A549 (cell line): Measurements from ENCODE around the gene LEFTY1. TPM values are rescaled to one million over a fixed set of nuclear protein-coding genes. Genes with fewer than 3 reads are reported as not detected.

Experiments used
- ATAC-seq, 2 experiments: fragments of 200-7000 bp in 1 of 2; fragments of >200 bp in 1 of 2; cut with Nextera tagmentation in 1 of 2; cut with Tn5 transposase in 1 of 2; 3 replicates each; pipeline versions ENCODE4 v1.8.0 to v1.9.1; 2018 to 2020; ENCODE audit warnings: mild to moderate bottlenecking in 1 of 2, moderate library complexity in 1 of 2
- CTCF ChIA-PET: fragments of 300-600 bp; sonication (Branson Sonifier 250); formaldehyde crosslinking; extraction: SDS; loops from one replicate; lab custom pipeline; 2021; ENCODE audit warnings: antibody characterized with exemption, inconsistent platforms; lab: Yijun Ruan, JAX
- POLR2A ChIA-PET: fragments of 350-600 bp; formaldehyde crosslinking; extraction: SDS; loops from one replicate; lab custom pipeline; 2021; ENCODE audit warnings: antibody characterized with exemption, inconsistent platforms; lab: Yijun Ruan, JAX
- DNase-seq, 2 experiments: peaks; one replicate each; pipeline versions ENCODE4 v3.0.0 to v3.0.0-alpha.2; 2011 to 2016; ENCODE audit warnings: low read depth in 1 of 2, low spot score in 1 of 2
- FAIRE-seq: peaks from 2 replicates; lab custom pipeline; 2011; peaks lifted over from hg19 to GRCh38; lab: Jason Lieb, UNC
- H3K27ac ChIP-seq, 2 experiments: fragments of >200 bp; sonication (Bioruptor Twin); formaldehyde crosslinking; 3 replicates each; pipeline ENCODE4 v1.5.1; 2016 to 2017
- H3K4me1 ChIP-seq: fragments of >200 bp; sonication (Bioruptor Twin); formaldehyde crosslinking; 3 replicates; pipeline ENCODE4 v1.6.1; 2016
- H3K4me2 ChIP-seq: fragments of >200 bp; sonication (Bioruptor Twin); formaldehyde crosslinking; 3 replicates; pipeline ENCODE4 v1.6.1; 2016
- H3K4me3 ChIP-seq: fragments of >200 bp; sonication (Bioruptor Twin); formaldehyde crosslinking; 3 replicates; pipeline ENCODE4 v1.5.1; 2016
- H3K9me3 ChIP-seq: fragments of >200 bp; sonication (Bioruptor Twin); formaldehyde crosslinking; 3 replicates; pipeline ENCODE4 v1.6.1; 2016
- BHLHE40 ChIP-seq: IDR thresholded peaks from 2 replicates; pipeline ENCODE4 v1.6.1; 2012; ENCODE audit warnings: low read depth, low read length, inconsistent platforms
- CHD2 ChIP-seq: fragments of 150-350 bp; IDR thresholded peaks from 2 replicates; pipeline ENCODE4 v1.6.1; 2014; ENCODE audit warnings: low read length; ENCODE audit not compliant: partially characterized antibody
- EP300 ChIP-seq, 2 experiments: fragments of >200 bp; sonication (Bioruptor Twin); formaldehyde crosslinking; IDR thresholded peaks; 2 replicates in 1 of 2; 3 replicates in 1 of 2; pipeline ENCODE4 v1.6.1; 2016 to 2017
- ESRRA ChIP-seq: fragments of 150-350 bp; IDR thresholded peaks from 2 replicates; pipeline ENCODE4 v1.6.1; 2014; ENCODE audit warnings: mild to moderate bottlenecking, low read length, borderline replicate concordance
- FOSB ChIP-seq: fragments of 250-450 bp; sonication (Bioruptor Pico); IDR thresholded peaks from 2 replicates; pipeline ENCODE4 v1.5.0; 2020; ENCODE audit warnings: mild to moderate bottlenecking, moderate library complexity
- FOSL2 ChIP-seq, 2 experiments: fragments of 450-650 bp in 1 of 2; fragments of >200 bp in 1 of 2; sonication (Bioruptor Twin) in 1 of 2; formaldehyde crosslinking; IDR thresholded peaks; 2 replicates each; pipeline versions ENCODE4 v1.5.0 to v1.6.1; 2016 to 2020; ENCODE audit warnings: mild to moderate bottlenecking in 1 of 2, moderate library complexity in 1 of 2
- HDAC2 ChIP-seq: fragments of 200-600 bp; sonication (generic); IDR thresholded peaks from 2 replicates; pipeline ENCODE4 v1.6.1; 2016
- HEYL ChIP-seq: fragments of 250-450 bp; sonication (Bioruptor Pico); IDR thresholded peaks from 2 replicates; pipeline ENCODE4 v1.8.0; 2021; ENCODE audit warnings: mild to moderate bottlenecking, moderate library complexity
- HOXA7 ChIP-seq: fragments of 250-450 bp; sonication (Bioruptor Pico); IDR thresholded peaks from 2 replicates; pipeline ENCODE4 v1.5.0; 2020; ENCODE audit warnings: mild to moderate bottlenecking, moderate library complexity
- HOXB13 ChIP-seq: fragments of 250-450 bp; sonication (Bioruptor Pico); IDR thresholded peaks from 2 replicates; pipeline ENCODE4 v1.5.0; 2020; ENCODE audit warnings: low read depth, mild to moderate bottlenecking, moderate library complexity
- JUN ChIP-seq, 2 experiments: fragments of >200 bp; sonication (Bioruptor Twin); formaldehyde crosslinking; IDR thresholded peaks; 2 replicates in 1 of 2; 3 replicates in 1 of 2; pipeline ENCODE4 v1.6.1; 2016 to 2017
- NFE2L2 ChIP-seq: fragments of 150-350 bp; conservative IDR thresholded peaks from 2 replicates; pipeline ENCODE4 v1.6.1; 2014; ENCODE audit warnings: low read length
- NPAS2 ChIP-seq: fragments of 250-450 bp; sonication (Bioruptor Pico); IDR thresholded peaks from 2 replicates; pipeline ENCODE4 v1.8.0; 2022; ENCODE audit warnings: mild to moderate bottlenecking, moderate library complexity, borderline replicate concordance
- NR3C1 ChIP-seq: fragments of >200 bp; sonication (Bioruptor Twin); formaldehyde crosslinking; IDR thresholded peaks from 3 replicates; pipeline ENCODE4 v1.6.1; 2017
- POLR2AphosphoS2 ChIP-seq: conservative IDR thresholded peaks from 2 replicates; pipeline ENCODE4 v1.6.1; 2012; ENCODE audit warnings: low read length, improper control_type of control experiment, inconsistent platforms
- RCOR1 ChIP-seq: fragments of 150-350 bp; IDR thresholded peaks from 2 replicates; pipeline ENCODE4 v1.6.1; 2014; ENCODE audit warnings: antibody characterized with exemption, low read length, low read depth
- SMC3 ChIP-seq: fragments of >200 bp; sonication (Bioruptor Twin); formaldehyde crosslinking; IDR thresholded peaks from 3 replicates; pipeline ENCODE4 v1.6.1; 2018; ENCODE audit warnings: inconsistent platforms
- SREBF2 ChIP-seq: fragments of 450-650 bp; IDR thresholded peaks from 2 replicates; pipeline ENCODE4 v1.6.1; 2014; ENCODE audit warnings: mild to moderate bottlenecking, moderate library complexity
- WGBS: methylation state at CpG from one replicate; pipeline ENCODE4 v1.1.6; 2017; ENCODE audit errors: missing lambda C conversion rate; 5-methylcytosine and 5-hydroxymethylcytosine counted together
- polyA plus RNA-seq, 4 experiments: library from polyadenylated mRNA; depleted of rRNA in 3 of 4; stranded (reverse); fragments of >200 nt; fragmentation: RNase III in 1 of 4; extraction: RNeasy Plus Mini Kit Qiagen cat#74134 plus additional on column Dnase treatment in 1 of 4; gene quantifications; 2 replicates in 3 of 4; 3 replicates in 1 of 4; pipeline ENCODE4 v1.2.3, GENCODE V29; 2011 to 2017
- TF ChIP-seq, protein P1 (sequence below): fragments of >200 bp; sonication (Bioruptor Twin); formaldehyde crosslinking; IDR thresholded peaks from 3 replicates; pipeline ENCODE4 v1.5.1; 2016
- TF ChIP-seq, protein P2 (sequence below): IDR thresholded peaks from 2 replicates; pipeline ENCODE4 v1.6.1; 2012; ENCODE audit warnings: low read depth, borderline replicate concordance
- TF ChIP-seq, protein P3 (sequence below): fragments of 200-600 bp; sonication (generic); IDR thresholded peaks from 2 replicates; pipeline ENCODE4 v1.6.1; 2016; ENCODE audit warnings: antibody characterized with exemption, mild to moderate bottlenecking, moderate library complexity
- TF ChIP-seq, protein P4 (sequence below): IDR thresholded peaks from 2 replicates; pipeline ENCODE4 v1.6.1; 2012
- TF ChIP-seq, protein P5 (sequence below): fragments of 250-450 bp; sonication (Bioruptor Pico); IDR thresholded peaks from 2 replicates; pipeline ENCODE4 v1.5.0; 2020; ENCODE audit warnings: low read depth, mild to moderate bottlenecking, moderate library complexity
- TF ChIP-seq, protein P6 (sequence below): fragments of >200 bp; sonication (Bioruptor Twin); formaldehyde crosslinking; IDR thresholded peaks from 2 replicates; pipeline ENCODE4 v1.6.1; 2016
- TF ChIP-seq, protein P7 (sequence below): fragments of 250-450 bp; sonication (Bioruptor Pico); IDR thresholded peaks from 2 replicates; pipeline ENCODE4 v1.5.0; 2021; ENCODE audit warnings: mild to moderate bottlenecking, moderate library complexity, borderline replicate concordance

Gene LEFTY1
- polyA plus RNA-seq, 2 of the 4 experiments (the other 2 are of a cell fraction), result 0.10 to 1.00 TPM

DNA sequence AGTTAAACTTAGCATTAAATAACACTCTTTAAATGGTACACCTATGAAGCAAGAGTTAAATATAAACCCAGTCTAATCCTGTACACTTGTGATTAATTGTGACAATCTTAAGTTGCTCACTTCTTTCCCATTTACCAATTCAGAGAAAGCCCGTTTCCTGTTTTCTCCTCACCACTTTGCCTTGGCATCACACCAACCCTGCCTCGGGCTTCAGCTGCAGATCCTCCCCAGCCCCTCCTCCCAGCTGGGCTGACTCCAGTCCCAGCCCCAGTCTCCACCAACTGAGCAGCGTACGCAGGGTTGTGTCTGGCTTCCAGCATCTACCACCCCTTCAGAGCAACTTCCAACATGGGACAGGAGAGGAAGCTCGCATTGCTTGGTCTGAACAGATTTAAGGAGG is 31.0 kb upstream of the LEFTY1 start:
- 73% methylated on average over 5 of the region's 5 CpGs for WGBS
- ChIA-PET POLR2A (no interaction called here), CTCF (interaction anchor here (1.3 to 10.9 kb wide), 4 partner anchors 8 to 447 kb away, joined by 4 to 196 read pairs (median 30); no protein-coding TSS in a partner anchor)
- DNase-seq, result no peak
- no peaks in the 10 kb centered on the region for H3K9me3 ChIP-seq
- no peak for FAIRE-seq
- H3K27ac ChIP-seq, result no peak overlapping the region
- H3K4me2 ChIP-seq, result no peak overlapping the region
- H3K4me3 ChIP-seq, result no peak overlapping the region
- TF ChIP-seq FOSL2 (IDR thresholded peaks at IDR 0.05) (no peak), FOSL2 (CRISPR knock-in tag; IDR thresholded peaks at IDR 0.05) (no peak), RCOR1 (no peak), BHLHE40 (no peak), NPAS2 (CRISPR knock-in tag) (no peak), HOXA7 (no peak), POLR2AphosphoS2 (no peak), JUN (IDR thresholded peaks at IDR 0.05) (no peak), HEYL (CRISPR knock-in tag) (no peak), FOSB (no peak), HDAC2 (no peak), HOXB13 (CRISPR knock-in tag) (no peak), CHD2 (no peak), NFE2L2 (no peak)
- TF ChIP-seq, protein P1, sequence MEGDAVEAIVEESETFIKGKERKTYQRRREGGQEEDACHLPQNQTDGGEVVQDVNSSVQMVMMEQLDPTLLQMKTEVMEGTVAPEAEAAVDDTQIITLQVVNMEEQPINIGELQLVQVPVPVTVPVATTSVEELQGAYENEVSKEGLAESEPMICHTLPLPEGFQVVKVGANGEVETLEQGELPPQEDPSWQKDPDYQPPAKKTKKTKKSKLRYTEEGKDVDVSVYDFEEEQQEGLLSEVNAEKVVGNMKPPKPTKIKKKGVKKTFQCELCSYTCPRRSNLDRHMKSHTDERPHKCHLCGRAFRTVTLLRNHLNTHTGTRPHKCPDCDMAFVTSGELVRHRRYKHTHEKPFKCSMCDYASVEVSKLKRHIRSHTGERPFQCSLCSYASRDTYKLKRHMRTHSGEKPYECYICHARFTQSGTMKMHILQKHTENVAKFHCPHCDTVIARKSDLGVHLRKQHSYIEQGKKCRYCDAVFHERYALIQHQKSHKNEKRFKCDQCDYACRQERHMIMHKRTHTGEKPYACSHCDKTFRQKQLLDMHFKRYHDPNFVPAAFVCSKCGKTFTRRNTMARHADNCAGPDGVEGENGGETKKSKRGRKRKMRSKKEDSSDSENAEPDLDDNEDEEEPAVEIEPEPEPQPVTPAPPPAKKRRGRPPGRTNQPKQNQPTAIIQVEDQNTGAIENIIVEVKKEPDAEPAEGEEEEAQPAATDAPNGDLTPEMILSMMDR, result no peak
- TF ChIP-seq, protein P2, sequence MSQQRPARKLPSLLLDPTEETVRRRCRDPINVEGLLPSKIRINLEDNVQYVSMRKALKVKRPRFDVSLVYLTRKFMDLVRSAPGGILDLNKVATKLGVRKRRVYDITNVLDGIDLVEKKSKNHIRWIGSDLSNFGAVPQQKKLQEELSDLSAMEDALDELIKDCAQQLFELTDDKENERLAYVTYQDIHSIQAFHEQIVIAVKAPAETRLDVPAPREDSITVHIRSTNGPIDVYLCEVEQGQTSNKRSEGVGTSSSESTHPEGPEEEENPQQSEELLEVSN, result no peak
- TF ChIP-seq, protein P3, sequence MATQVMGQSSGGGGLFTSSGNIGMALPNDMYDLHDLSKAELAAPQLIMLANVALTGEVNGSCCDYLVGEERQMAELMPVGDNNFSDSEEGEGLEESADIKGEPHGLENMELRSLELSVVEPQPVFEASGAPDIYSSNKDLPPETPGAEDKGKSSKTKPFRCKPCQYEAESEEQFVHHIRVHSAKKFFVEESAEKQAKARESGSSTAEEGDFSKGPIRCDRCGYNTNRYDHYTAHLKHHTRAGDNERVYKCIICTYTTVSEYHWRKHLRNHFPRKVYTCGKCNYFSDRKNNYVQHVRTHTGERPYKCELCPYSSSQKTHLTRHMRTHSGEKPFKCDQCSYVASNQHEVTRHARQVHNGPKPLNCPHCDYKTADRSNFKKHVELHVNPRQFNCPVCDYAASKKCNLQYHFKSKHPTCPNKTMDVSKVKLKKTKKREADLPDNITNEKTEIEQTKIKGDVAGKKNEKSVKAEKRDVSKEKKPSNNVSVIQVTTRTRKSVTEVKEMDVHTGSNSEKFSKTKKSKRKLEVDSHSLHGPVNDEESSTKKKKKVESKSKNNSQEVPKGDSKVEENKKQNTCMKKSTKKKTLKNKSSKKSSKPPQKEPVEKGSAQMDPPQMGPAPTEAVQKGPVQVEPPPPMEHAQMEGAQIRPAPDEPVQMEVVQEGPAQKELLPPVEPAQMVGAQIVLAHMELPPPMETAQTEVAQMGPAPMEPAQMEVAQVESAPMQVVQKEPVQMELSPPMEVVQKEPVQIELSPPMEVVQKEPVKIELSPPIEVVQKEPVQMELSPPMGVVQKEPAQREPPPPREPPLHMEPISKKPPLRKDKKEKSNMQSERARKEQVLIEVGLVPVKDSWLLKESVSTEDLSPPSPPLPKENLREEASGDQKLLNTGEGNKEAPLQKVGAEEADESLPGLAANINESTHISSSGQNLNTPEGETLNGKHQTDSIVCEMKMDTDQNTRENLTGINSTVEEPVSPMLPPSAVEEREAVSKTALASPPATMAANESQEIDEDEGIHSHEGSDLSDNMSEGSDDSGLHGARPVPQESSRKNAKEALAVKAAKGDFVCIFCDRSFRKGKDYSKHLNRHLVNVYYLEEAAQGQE, result no peak
- TF ChIP-seq, protein P4, sequence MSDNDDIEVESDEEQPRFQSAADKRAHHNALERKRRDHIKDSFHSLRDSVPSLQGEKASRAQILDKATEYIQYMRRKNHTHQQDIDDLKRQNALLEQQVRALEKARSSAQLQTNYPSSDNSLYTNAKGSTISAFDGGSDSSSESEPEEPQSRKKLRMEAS, result no peak
- TF ChIP-seq, protein P5, sequence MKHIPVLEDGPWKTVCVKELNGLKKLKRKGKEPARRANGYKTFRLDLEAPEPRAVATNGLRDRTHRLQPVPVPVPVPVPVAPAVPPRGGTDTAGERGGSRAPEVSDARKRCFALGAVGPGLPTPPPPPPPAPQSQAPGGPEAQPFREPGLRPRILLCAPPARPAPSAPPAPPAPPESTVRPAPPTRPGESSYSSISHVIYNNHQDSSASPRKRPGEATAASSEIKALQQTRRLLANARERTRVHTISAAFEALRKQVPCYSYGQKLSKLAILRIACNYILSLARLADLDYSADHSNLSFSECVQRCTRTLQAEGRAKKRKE (CRISPR knock-in tag), result no peak
- TF ChIP-seq, protein P6, sequence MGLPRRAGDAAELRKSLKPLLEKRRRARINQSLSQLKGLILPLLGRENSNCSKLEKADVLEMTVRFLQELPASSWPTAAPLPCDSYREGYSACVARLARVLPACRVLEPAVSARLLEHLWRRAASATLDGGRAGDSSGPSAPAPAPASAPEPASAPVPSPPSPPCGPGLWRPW, result no peak
- H3K4me1 ChIP-seq, result peaks cover 21% of the 10 kb centered on the region
- no peak for ATAC-seq

DNA sequence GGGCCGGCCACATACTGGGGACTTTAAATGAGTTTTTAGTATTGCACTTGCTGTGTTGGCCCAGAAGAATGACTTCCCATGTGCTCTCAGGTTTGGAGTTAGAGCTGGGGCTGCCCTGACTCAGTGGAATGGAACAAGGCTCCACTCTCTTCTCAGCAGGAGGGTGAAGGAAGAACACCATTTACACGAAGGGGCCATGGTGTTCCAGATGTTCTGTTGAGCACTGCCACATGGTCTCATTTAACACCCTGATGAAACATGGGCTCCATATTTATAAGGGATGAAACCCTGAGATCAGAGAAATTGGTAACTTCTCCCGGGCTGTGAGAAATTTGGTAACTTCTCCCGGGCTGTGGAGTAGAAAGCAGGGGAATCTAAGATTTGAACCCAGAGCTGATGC is 29.3 kb upstream of the LEFTY1 start:
- ATAC-seq (no peak), DNase-seq (no peak), FAIRE-seq (no peak)
- Histone ChIP-seq H3K27ac (no peak overlapping the region), H3K4me1 (peaks cover 18% of the 10 kb centered on the region), H3K4me3 (no peak overlapping the region), H3K4me2 (no peak overlapping the region), H3K9me3 (no peaks in the 10 kb centered on the region)
- WGBS, result 90% methylated on average over 4 of the region's 4 CpGs
- TF ChIP-seq HEYL (CRISPR knock-in tag), result no peak
- no peak for TF ChIP-seq FOSL2 (IDR thresholded peaks at IDR 0.05)
- TF ChIP-seq FOSL2 (CRISPR knock-in tag; IDR thresholded peaks at IDR 0.05), result no peak
- TF ChIP-seq RCOR1, result no peak
- TF ChIP-seq JUN (IDR thresholded peaks at IDR 0.05), result no peak
- TF ChIP-seq, protein P7, sequence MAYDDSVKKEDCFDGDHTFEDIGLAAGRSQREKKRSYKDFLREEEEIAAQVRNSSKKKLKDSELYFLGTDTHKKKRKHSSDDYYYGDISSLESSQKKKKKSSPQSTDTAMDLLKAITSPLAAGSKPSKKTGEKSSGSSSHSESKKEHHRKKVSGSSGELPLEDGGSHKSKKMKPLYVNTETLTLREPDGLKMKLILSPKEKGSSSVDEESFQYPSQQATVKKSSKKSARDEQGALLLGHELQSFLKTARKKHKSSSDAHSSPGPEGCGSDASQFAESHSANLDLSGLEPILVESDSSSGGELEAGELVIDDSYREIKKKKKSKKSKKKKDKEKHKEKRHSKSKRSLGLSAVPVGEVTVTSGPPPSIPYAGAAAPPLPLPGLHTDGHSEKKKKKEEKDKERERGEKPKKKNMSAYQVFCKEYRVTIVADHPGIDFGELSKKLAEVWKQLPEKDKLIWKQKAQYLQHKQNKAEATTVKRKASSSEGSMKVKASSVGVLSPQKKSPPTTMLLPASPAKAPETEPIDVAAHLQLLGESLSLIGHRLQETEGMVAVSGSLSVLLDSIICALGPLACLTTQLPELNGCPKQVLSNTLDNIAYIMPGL (CRISPR knock-in tag), result no peak
- TF ChIP-seq, protein P4, result no peak
- no peak for TF ChIP-seq HOXA7
- TF ChIP-seq SREBF2, result no peak
- TF ChIP-seq EP300 (IDR thresholded peaks at IDR 0.05), result no peak
- TF ChIP-seq ESRRA, result no peak
- no peak for TF ChIP-seq SMC3
- no peak for TF ChIP-seq NR3C1
- ChIA-PET POLR2A (no interaction called here), CTCF (interaction anchor here (0.7 to 10.9 kb wide), 4 partner anchors 12 to 445 kb away, joined by 3 to 196 read pairs (median 5); no protein-coding TSS in a partner anchor)
